SK-N-SH treated with all-trans-retinoic acid at 6 μM for 48 hours (cell line): Measurements from ENCODE around the gene BTBD3.

ENCODE experiments used
- ARNTL ChIP-seq: fragments of 450-650 bp; formaldehyde crosslinking; IDR thresholded peaks from 2 replicates; pipeline ENCODE4 v1.5.0; 2020; ENCODE audit warnings: low read depth, mild to moderate bottlenecking, moderate library complexity, borderline replicate concordance
- BACH2 ChIP-seq: fragments of 250-450 bp; sonication (Bioruptor Pico); IDR thresholded peaks from 2 replicates; pipeline ENCODE4 v1.9.0; 2021; ENCODE audit warnings: mild to moderate bottlenecking, borderline replicate concordance
- OSR1 ChIP-seq: fragments of 250-450 bp; sonication (Bioruptor Pico); IDR thresholded peaks from 2 replicates; pipeline ENCODE4 v1.8.0; 2022; ENCODE audit warnings: moderate library complexity, mild to moderate bottlenecking, inconsistent platforms
- TCF4 ChIP-seq: fragments of 250-450 bp; sonication (Bioruptor Pico); IDR thresholded peaks from 2 replicates; pipeline ENCODE4 v1.8.0; 2021; ENCODE audit warnings: mild to moderate bottlenecking, moderate library complexity, borderline replicate concordance
- TF ChIP-seq, protein P1 (sequence below): fragments of 250-450 bp; sonication (Bioruptor Pico); IDR thresholded peaks from 2 replicates; pipeline ENCODE4 v1.8.0; 2020; ENCODE audit warnings: mild to moderate bottlenecking, moderate library complexity, borderline replicate concordance

DNA sequence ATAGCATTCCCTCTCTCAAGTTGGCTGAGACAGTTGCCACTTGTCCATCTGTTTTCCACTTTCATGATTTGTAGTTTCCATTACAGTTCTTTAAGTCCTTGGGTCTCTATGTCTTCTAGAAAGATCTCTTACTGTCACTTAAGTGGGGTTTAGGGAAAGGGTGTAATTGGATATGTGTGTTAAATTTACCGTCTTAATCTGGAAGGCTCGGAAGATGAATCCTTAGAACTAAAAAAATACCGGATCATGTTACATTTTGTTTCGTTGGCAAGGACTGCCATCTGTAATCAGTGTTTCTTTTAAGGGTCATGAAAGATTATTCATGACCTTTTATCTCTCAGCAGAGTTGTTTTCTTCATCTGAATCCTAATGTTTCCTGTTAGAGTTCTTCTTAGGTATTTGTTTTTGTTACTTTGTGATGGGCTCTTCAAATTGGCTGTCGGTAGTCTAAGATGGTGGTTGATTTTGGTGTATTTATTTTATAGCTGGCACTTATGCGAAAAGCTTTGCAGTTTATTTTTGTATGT, 21.8 kb upstream of the BTBD3 start:
- TF ChIP-seq, protein P1, sequence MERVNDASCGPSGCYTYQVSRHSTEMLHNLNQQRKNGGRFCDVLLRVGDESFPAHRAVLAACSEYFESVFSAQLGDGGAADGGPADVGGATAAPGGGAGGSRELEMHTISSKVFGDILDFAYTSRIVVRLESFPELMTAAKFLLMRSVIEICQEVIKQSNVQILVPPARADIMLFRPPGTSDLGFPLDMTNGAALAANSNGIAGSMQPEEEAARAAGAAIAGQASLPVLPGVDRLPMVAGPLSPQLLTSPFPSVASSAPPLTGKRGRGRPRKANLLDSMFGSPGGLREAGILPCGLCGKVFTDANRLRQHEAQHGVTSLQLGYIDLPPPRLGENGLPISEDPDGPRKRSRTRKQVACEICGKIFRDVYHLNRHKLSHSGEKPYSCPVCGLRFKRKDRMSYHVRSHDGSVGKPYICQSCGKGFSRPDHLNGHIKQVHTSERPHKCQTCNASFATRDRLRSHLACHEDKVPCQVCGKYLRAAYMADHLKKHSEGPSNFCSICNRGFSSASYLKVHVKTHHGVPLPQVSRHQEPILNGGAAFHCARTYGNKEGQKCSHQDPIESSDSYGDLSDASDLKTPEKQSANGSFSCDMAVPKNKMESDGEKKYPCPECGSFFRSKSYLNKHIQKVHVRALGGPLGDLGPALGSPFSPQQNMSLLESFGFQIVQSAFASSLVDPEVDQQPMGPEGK (CRISPR knock-in tag), result no peak
- no peak for TF ChIP-seq TCF4
- TF ChIP-seq ARNTL (CRISPR knock-in tag), result no peak
- TF ChIP-seq OSR1 (CRISPR knock-in tag), result no peak
- no peak for TF ChIP-seq BACH2 (CRISPR knock-in tag)
